Activated T-helper 1 cell treated with anti-CD3 and anti-CD28 coated beads, Interleukin-2, amount 50 U/mL, for 16 hours (primary cell): ENCODE data around the gene GAR1.
"Not testable (repeated sequence)": the region's sequence is repeated elsewhere in the genome, so short reads cannot be mapped to it uniquely, and the experiment has no call there.

Experiments used
- DNase-seq, 2 donors: peaks; one replicate each; pipeline ENCODE4 v3.0.0-alpha.2; 2020; ENCODE audit warnings: low read depth in 1 of 2, low spot score in 1 of 2

GAR1 gene

GRCh38 chr4:109846395-109847098 is 31.0 kb downstream of the GAR1 start:
- DNase-seq, result no peak

- no peak for DNase-seq
Observed at GRCh38 chr4:109847896-109848442, 32.4 kb downstream of the GAR1 start, which contains the start of gene LRIT3. Gene LRIT3 (plus strand): TSS chr4:109848107. CDS start chr4:109848202, 95 bp downstream.

- no peak for DNase-seq
Observed at GRCh38 chr4:109848501-109848900, 32.9 kb downstream of the GAR1 start.

- no peak for DNase-seq
Observed at GRCh38 chr4:109850601-109851000, 35.0 kb downstream of the GAR1 start.

- not testable (repeated sequence) for DNase-seq
Observed at GRCh38 chr4:109859426-109860300, 44.1 kb downstream of the GAR1 start.

GRCh38 chr4:109861271-109861670 is 45.7 kb downstream of the GAR1 start:
- DNase-seq, result no peak

GRCh38 chr4:109861916-109862511 is 46.5 kb downstream of the GAR1 start:
- DNase-seq, result no peak

GRCh38 chr4:109864134-109864533 is 48.6 kb downstream of the GAR1 start:
- no peak for DNase-seq

GRCh38 chr4:109870061-109870460 is 54.5 kb downstream of the GAR1 start:
- no peak for DNase-seq

GRCh38 chr4:109872065-109872464 is 56.5 kb downstream of the GAR1 start:
- no peak for DNase-seq

GRCh38 chr4:109872950-109873656 is 57.5 kb downstream of the GAR1 start:
- DNase-seq, result no peak

- no peak for DNase-seq
Observed at GRCh38 chr4:109873791-109874514, 58.4 kb downstream of the GAR1 start.
